KOPT-K1 (cell line): ENCODE results near the gene NFATC1.

Source experiments
- H3K27ac ChIP-seq: fragments of 200-600 bp; sonication (generic); 2 replicates; pipeline ENCODE4 v1.5.1; 2016; ENCODE audit warnings: antibody characterized with exemption, mild to moderate bottlenecking, low read depth, low read length; ENCODE audit not compliant: poor library complexity, severe bottlenecking
- H3K36me3 ChIP-seq: fragments of 200-600 bp; sonication (generic); 2 replicates; pipeline ENCODE4 v1.5.1; 2017; ENCODE audit warnings: antibody characterized with exemption, mild to moderate bottlenecking, low read length, moderate library complexity; ENCODE audit not compliant: insufficient read depth
- H3K9me3 ChIP-seq: fragments of 200-600 bp; sonication (generic); 2 replicates; pipeline ENCODE4 v1.5.1; 2017; ENCODE audit warnings: antibody characterized with exemption, low read length, mild to moderate bottlenecking; ENCODE audit not compliant: insufficient read depth, poor library complexity, severe bottlenecking

NFATC1 gene

DNA sequence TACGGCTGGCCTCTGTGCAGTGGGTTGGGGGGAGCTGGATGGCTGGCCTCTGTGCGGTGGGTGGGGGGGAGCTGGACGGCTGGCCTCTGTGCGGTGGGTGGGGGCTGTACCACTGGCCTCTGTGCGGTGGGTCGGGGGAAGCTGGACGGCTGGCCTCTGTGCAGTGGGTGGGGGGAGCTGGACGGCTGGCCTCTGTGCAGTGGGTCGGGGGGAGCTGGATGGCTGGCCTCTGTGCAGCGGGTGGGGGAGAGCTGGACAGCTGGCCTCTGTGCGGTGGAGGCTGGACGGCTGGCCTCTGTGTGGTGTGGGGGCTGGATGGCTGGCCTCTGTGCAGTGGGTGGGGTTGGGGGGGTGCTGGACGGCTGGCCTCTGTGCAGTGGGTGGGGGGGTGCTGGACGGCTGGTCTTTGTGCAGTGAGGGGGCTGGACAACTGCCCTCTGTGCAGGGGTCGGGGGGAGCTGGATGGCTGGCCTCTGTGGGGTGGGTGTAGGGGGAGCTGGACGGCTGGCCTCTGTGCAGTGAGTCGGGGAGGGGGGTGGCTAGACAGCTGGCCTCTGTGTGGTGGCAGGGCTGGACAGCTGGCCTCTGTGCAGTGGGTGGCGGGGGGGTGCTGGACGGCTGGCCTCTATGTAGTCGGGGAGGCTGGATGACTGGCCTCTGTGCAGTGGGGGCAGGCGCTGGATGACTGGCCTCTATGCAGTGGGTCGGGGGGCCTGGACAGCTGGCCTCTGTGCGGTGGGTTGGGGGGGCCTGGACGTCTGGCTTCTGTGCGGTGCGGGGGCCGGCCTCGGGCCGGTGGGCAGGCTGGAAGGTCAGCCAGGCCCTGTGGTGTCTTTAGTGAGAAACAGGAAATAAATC, 31.9 kb downstream of the NFATC1 start:
- Histone ChIP-seq H3K36me3 (no peaks in the 10 kb centered on the region), H3K9me3 (no peaks in the 10 kb centered on the region), H3K27ac (no peak overlapping the region)

DNA sequence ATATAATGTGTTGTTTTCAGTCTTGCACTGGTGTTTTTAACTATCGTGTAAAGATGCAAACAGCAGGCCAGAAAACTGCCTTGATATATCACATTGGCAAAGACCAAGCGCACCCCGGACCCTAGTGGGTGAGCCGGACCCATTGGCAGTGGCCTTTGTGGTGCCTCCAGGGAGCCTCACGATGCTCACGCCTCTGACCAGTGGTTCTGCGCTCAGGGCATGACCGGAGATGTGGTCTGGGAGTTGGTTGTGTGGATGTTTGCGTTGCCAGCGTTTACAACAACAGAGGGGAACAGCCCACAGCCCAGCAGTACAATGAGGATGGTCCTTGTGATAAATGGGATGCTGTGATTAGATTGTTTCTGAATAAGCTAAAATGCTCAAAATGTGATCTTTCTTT, 32.6 kb downstream of the NFATC1 start:
- H3K36me3 ChIP-seq = no peaks in the 10 kb centered on the region
- H3K27ac ChIP-seq = no peak overlapping the region
- H3K9me3 ChIP-seq = no peaks in the 10 kb centered on the region

- Histone ChIP-seq H3K27ac (no peak overlapping the region), H3K9me3 (no peaks in the 10 kb centered on the region), H3K36me3 (no peaks in the 10 kb centered on the region)
These were observed 33.7 kb downstream of the NFATC1 start for GRCh38 chr18:79429381-79429780.

DNA sequence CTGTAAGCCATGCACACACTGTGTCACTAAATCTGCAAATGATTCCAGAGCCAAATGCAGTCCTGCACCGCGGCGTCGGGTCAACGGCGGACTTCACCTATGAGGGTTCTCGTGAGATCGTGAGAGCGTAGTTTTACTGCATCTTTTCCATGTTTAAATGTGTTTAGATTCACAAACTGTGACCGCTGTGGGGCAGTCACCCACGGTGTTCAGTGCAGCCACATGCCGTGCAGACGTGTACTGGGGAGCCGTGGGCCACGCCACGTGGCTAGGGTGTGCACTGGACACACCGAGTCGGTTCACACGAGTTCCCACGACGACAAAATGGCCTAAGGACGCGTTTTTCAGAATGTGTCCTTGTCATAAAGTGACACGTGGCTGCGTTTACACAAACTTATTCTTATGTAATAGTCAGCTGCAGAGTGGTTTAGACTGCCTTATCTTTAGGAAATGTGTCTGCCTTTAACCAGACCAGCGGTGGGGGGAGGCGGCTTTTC, 34.1 kb downstream of the NFATC1 start:
- Histone ChIP-seq H3K27ac (no peak overlapping the region), H3K9me3 (no peaks in the 10 kb centered on the region), H3K36me3 (no peaks in the 10 kb centered on the region; the same call in 1 of the 2 replicates)

GRCh38 chr18:79432376-79433120, 36.8 kb downstream of the NFATC1 start:
- H3K27ac ChIP-seq = no peak overlapping the region
- H3K36me3 ChIP-seq = no peaks in the 10 kb centered on the region; the same call in 1 of the 2 replicates
- H3K9me3 ChIP-seq = no peaks in the 10 kb centered on the region

DNA sequence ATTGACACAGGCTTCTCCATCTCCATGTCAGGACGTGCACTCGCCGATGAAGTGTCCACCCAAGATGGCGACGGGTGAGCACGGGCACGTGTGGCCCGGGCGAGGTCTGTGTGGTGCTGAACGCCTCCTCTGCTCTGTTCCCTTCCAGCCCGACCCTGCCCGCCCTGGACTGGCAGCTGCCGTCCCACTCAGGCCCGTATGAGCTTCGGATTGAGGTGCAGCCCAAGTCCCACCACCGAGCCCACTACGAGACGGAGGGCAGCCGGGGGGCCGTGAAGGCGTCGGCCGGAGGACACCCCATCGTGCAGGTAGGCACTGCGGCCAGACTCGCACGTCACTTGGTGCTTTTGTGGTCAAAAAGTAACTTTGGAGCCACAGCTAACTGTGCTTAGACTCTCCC, 37.7 kb downstream of the NFATC1 start:
- no peaks in the 10 kb centered on the region; the same call in 1 of the 2 replicates for H3K36me3 ChIP-seq
- no peaks in the 10 kb centered on the region for H3K9me3 ChIP-seq
- no peak overlapping the region for H3K27ac ChIP-seq

DNA sequence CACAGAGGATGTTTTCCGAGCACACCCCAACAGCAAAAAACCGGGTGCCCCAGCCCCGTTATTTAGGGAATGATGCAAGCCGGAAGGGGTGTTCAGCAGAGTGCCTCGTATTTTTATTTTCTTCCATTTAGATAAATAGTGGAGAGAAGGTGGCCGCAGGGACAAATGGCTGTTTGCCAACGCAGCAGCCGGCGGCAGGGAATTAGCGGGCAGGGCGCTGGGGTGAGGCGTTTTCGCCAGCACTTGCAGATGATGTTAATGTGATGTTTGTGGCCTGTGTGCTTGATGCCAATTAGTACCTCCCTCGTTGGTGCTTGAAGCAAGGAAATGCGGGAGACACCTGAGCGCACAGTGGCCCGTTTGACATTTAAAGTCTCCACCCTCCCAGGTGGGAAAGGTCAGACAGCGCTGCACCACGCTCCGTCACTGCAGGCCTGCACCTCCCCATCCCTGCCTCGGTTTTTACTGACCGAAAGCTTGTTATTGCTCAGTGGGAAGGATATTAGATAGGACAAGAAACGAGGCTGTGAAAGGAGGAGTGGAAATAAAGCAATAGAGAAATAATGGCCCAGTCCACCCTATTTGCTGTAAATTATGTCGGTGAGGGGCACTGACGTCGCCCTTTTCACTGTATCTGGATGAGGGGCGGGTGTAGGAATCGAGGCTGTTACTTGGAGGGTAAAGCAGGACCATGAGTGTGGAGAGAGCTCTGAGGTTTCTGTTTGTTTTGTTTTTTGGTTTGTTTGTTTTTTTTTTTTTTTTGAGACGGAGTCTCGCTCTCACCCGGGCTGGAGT, 39.1 kb downstream of the NFATC1 start:
- H3K9me3 ChIP-seq = no peaks in the 10 kb centered on the region
- H3K27ac ChIP-seq = no peak overlapping the region
- H3K36me3 ChIP-seq = no peaks in the 10 kb centered on the region; the same call in 1 of the 2 replicates

GRCh38 chr18:79436556-79437275, 41.0 kb downstream of the NFATC1 start:
- Histone ChIP-seq H3K27ac (no peak overlapping the region), H3K9me3 (no peaks in the 10 kb centered on the region), H3K36me3 (no peaks in the 10 kb centered on the region; the same call in 1 of the 2 replicates)

GRCh38 chr18:79438089-79438897, 42.6 kb downstream of the NFATC1 start:
- Histone ChIP-seq H3K9me3 (no peaks in the 10 kb centered on the region), H3K36me3 (no peaks in the 10 kb centered on the region; the same call in 1 of the 2 replicates), H3K27ac (no peak overlapping the region)

- Histone ChIP-seq H3K36me3 (no peaks in the 10 kb centered on the region; the same call in 1 of the 2 replicates), H3K9me3 (no peaks in the 10 kb centered on the region), H3K27ac (no peak overlapping the region)
These were observed 43.3 kb downstream of the NFATC1 start for GRCh38 chr18:79438898-79439627.

DNA sequence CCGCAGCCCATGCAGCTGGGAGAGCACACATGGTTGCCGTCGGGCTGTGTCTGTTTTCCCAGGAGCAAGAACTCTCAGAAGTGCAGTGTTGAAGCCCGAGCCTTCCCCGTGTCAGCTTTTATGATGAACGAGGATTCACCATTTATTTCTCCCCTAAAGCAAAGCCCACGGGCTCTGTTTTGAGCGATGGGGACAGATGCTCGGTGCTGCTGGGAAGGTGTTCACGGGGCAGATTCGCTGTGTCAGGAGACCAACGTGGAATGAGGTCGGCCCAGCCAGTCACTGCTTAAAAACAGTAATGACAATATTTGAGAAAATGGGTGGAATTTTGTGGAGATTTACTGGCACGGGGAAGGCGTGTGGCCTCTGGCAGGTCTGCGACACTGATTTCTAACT, 43.9 kb downstream of the NFATC1 start:
- Histone ChIP-seq H3K36me3 (no peaks in the 10 kb centered on the region; the same call in 1 of the 2 replicates), H3K27ac (no peak overlapping the region), H3K9me3 (no peaks in the 10 kb centered on the region)

DNA sequence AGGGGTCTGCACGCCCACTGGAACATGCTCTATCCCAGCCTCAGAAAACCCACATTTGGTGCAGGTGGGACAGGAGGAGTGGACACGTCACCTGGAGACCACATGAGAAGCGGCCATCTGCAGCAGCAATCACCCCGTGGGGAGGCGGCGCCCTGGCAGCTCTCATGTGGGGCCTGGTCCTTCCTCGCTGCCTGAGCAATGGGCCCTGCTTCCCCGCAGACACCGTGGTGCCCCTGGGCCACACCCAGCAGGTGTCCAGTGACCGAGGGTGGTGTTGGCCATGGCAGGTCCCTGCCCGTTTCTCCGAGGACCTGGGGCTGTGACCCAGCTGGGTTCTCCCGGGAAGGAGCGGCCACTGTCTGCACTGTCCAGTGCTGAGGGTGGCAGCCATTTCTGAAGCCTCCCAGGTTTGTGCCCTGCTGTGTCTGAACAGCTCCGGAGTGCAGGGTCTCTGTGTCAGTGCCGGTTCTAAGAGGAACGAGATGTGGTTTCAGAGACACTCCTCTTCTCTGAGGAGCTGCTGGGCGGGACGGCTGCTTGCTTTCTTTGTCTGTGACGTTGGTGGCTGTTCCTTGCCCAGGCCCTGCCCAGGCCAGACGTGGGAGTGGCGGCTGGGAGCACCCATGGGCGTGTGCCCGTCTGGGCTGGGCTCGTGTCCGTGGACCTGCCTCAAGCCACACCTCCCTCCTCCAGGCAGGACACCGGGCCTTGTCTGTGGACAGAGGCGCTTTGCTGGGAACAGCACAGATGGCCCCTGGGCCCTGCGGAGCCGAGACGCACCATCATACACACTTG, 44.8 kb downstream of the NFATC1 start:
- Histone ChIP-seq H3K27ac (no peak overlapping the region), H3K36me3 (no peaks in the 10 kb centered on the region; the same call in 1 of the 2 replicates), H3K9me3 (no peaks in the 10 kb centered on the region)
